GM18511 (cell line): Measurements from ENCODE around the gene PTTG1IP.

Experiments used
- ATAC-seq: cut with Tn5 transposase; IDR thresholded peaks from one replicate; pipeline ENCODE4 v1.9.1; 2021; ENCODE audit warnings: mild to moderate bottlenecking, moderate library complexity; ENCODE audit not compliant: unreplicated experiment

PTTG1IP gene

GRCh38 chr21:44869781-44870747 is 3.4 kb downstream of the PTTG1IP start:
- no peak for ATAC-seq

DNA sequence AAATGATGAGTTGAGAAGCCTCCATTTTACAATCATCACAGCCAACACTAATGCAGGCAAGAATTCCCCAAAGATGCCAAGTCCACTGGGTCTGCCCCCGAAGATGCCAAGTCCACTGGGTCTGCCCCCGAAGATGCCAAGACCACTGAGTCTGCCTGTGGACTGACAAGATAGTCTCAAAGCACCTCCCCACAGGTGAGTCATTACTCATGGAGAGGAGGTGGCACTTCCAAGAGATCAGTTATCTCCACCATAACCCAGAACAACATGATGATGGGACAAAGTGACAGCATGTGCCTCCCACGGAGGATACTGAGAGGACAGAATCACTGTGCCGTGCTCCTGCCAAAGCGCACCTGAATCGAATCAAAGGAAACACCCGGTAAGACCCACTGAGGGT is 4.8 kb downstream of the PTTG1IP start:
- no peak for ATAC-seq

GRCh38 chr21:44867999-44868700 is 5.3 kb downstream of the PTTG1IP start:
- ATAC-seq, result no peak

GRCh38 chr21:44867464-44867863 is 6.0 kb downstream of the PTTG1IP start:
- no peak for ATAC-seq

GRCh38 chr21:44866780-44867179 is 6.7 kb downstream of the PTTG1IP start:
- ATAC-seq, result no peak

DNA sequence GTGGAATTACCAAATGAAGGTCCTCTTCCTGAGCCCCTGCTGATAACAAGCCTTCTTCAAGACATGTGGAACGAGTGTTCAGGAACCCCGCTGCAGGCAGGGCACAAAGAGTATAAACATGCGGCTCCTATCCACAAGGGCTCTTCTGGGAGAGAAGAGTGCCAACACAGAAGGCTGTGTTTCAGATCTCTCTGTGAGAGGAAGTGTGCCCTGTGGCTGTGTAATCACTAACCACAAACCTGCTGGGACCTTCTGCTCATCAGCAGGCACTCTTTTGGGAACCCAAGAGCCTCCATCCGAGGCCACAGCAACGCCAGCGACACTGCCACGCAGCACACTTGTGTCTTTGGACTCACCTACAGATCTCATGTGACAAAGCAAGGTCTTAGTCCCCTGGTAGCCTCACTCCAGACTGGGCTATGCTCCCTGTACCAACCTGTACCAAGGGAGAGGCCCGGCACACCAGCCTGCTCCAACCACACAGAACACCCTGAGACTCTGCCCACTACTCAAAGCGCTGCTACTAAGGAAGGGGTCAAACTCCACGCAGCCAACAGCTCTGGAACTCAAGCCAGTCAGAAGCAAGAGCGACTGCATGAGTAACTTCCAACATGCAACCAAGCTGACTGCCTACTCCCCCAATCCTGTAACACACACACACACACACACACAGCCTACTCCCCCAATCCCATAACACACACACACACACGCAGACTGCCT is 7.8 kb downstream of the PTTG1IP start:
- no peak for ATAC-seq

DNA sequence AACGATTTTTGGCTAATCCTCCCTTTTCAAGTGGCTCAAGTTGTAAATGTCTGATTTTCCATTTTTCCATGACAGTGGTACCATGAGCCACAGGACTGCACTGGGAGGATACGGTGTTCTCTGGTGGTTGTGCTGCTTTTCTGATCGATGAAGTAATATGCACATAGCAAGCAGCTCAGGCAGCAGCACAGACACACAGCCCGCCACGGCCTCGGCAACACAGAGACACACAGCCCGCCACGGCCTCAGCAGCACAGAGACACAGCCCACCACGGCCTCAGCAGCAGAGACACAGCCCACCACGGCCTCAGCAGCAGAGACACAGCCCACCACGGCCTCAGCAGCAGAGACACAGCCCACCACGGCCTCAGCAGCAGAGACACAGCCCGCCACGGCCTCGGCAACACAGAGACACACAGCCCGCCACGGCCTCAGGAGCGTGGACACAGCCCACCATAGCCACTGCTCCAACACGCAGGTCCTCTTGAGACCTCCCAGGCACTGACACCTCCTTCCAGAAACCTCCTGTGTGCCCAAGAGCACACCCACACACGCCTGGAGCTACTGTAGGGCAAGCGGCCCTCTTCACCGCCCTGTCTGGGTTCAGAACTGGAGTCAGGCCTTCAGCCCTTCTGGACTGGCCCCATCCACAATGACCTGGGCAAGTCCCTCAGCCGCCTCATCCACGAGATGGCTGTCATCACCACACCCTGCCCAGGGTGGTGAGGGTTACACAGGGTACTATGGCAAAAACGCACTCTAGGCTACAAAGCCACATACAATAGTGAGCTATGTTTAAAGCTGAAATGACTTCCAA is 10.4 kb downstream of the PTTG1IP start:
- no peak for ATAC-seq

DNA sequence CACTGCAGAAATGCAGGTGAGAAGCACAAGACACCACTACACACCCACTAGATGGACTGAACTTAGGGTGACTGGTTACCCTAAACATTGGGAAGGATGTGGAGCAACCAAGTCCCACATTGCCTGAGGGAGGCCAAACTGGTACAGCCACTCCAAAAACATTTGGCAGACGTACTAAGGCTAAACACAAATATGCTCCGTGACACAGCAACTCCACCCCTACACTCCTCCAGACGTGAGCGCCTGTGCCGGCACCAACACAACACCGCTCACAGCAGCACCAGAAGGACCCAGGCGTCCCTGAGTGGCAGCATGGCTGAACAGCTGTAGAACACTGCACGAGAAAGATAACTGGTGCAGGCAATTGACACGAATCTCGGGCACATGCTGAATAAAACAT is 14.7 kb downstream of the PTTG1IP start:
- no peak for ATAC-seq

DNA sequence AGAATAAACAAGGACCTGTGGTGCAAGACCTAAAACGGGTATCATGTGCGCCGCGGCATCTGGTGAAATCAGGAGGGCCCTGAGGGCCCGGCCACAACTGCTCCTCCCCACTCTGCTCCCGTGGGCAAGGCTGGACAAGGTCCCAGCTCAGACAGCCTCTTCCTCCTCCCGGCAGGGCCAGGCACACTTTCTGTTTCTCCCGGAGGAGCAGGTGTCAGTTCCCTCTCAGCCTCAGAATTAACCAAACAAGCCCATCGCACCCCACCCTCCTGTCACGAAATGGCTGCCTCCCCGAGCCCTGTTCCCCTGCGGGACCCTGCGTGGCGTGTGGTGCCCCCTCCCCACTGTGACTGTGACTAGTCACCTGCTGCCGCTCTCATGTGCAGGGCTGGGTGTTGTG is 15.2 kb downstream of the PTTG1IP start:
- no peak for ATAC-seq

- no peak for ATAC-seq
These were observed 16.2 kb downstream of the PTTG1IP start for GRCh38 chr21:44857127-44857892.

DNA sequence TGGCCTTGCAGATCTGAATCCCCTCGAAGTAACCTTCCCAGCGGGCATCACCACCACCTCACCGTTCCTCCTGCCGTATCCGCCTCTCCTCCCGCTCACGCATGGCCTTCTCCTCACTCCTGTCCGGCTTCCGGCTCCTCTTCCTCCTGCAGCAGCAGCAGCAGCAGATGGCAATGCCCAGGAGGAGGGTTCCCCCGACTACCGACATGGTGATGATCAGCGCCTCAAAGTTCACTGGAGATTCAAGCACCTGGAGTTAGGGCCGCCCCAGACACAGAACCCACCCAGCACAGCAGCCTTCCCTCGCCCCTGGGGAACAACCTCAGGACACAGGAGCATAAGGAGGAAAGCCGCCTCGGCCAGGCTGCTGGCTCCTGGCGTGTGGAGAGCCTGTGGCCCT is 17.4 kb downstream of the PTTG1IP start:
- no peak for ATAC-seq

DNA sequence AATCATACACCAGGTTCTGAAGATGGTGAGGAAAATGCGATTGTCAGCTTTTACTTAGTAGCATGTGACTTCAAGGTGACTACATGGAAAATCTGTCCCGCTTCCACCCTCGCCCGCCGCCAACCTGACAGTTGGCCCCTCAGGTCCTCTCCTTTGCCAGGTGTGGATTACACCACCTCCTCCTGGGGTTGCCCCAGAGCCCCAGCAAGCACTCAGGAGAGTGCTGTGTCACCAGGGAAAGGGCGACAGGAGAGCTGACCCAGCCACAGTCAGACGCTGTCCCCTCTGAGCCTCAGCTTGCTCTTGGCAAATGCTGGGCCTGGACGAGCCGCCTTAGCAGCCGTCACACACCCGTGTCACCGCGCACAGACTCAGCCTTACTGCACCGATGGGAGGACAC is 17.9 kb downstream of the PTTG1IP start:
- ATAC-seq, result no peak

GRCh38 chr21:44854664-44855446 is 18.6 kb downstream of the PTTG1IP start:
- no peak for ATAC-seq

GRCh38 chr21:44854391-44854663 is 19.2 kb downstream of the PTTG1IP start:
- ATAC-seq, result no peak

DNA sequence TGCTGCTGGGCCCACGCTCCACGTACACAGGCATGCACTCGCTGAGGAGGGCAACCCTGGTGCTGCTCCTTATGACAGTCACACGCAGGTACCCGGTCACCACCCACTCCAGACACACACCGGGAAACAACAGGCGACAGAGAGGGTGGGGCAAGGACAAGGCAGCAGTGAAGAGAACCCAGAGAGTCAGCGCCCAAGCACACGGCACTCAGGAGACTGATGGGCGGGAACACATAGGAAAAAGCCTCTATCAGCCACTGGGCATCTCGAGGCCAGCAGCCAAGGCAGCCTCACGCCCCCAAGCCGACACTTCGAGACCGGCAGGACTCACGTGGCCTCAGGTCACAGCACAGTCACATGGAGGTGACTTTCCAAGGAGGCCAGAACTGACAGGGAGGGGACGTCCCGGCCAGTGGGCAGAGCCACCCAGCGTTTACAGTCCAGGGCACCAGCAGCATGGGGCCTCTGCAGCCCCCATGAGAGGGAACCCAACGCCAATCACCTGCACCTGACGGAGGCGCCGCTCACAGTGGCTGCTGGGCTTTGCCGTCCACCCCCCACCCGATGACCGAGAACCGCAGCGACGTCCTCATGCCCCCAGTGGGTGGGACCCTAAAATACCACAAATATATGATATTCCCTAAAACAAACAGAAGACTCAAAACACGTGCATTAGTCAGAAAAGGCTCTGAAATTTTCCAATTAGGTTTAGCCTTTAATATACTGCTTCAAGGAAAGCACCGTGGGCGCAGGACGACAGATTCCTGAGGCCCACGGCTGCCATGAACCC is 19.7 kb downstream of the PTTG1IP start:
- no peak for ATAC-seq

DNA sequence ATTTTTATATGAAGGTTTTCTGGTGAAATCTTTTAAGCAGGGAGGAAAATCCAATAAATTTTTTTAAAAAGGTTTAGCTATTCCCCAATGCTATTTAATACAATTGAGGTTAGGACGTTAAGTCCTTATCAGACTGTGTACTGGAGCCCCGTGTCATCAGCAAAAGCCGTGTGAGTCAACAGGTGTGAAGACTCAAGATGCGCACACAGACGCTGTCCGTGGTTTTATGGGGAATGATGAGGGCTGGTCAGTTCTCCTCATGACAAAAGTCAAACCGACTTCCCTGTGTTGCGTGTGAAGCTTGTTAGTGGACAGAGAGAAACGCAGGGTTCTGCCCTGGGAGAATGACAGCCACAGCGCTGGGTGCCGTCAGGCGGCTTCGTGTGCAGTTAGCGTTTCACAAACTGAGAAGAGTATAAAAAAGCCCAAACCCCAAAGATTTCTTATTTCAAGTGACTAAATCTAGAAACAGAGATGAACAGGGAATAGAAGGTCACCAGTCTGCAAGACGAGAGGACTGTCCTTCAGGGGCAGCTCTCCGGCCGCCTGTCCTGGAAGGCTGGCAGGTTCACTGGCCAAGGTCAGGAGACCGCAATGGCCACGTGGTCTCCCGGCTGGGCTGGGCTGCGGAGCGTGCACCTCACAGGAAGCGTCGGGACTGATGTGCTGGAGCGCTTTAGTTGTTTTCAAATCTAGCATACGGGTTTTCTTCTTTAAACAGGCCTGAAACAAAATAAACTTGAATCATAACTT is 22.4 kb downstream of the PTTG1IP start:
- ATAC-seq, result no peak

- no peak for ATAC-seq
These were observed 23.2 kb downstream of the PTTG1IP start for GRCh38 chr21:44850208-44850800.
